GM12865 (cell line): Measurements from ENCODE around the gene TAOK1.

Experiments used
- DNase-seq: peaks from one replicate; pipeline ENCODE4 v3.0.0; 2010; ENCODE audit warnings: low read depth
- H3K4me3 ChIP-seq: 2 replicates; pipeline ENCODE4 v1.5.1; 2011; ENCODE audit warnings: mild to moderate bottlenecking, low read depth, low read length, control low read depth
- TF ChIP-seq, protein P1 (sequence below): IDR thresholded peaks from 2 replicates; pipeline ENCODE4 v1.5.1; 2011; ENCODE audit warnings: low read length, control low read depth, low read depth, inconsistent platforms; ENCODE audit not compliant: insufficient read depth; ENCODE audit errors: missing control alignments

TAOK1 gene

GRCh38 chr17:29563816-29564215 is 173.7 kb downstream of the TAOK1 start:
- no peak for DNase-seq
- TF ChIP-seq, protein P1, sequence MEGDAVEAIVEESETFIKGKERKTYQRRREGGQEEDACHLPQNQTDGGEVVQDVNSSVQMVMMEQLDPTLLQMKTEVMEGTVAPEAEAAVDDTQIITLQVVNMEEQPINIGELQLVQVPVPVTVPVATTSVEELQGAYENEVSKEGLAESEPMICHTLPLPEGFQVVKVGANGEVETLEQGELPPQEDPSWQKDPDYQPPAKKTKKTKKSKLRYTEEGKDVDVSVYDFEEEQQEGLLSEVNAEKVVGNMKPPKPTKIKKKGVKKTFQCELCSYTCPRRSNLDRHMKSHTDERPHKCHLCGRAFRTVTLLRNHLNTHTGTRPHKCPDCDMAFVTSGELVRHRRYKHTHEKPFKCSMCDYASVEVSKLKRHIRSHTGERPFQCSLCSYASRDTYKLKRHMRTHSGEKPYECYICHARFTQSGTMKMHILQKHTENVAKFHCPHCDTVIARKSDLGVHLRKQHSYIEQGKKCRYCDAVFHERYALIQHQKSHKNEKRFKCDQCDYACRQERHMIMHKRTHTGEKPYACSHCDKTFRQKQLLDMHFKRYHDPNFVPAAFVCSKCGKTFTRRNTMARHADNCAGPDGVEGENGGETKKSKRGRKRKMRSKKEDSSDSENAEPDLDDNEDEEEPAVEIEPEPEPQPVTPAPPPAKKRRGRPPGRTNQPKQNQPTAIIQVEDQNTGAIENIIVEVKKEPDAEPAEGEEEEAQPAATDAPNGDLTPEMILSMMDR = no peak
- H3K4me3 ChIP-seq = no peak overlapping the region

DNA sequence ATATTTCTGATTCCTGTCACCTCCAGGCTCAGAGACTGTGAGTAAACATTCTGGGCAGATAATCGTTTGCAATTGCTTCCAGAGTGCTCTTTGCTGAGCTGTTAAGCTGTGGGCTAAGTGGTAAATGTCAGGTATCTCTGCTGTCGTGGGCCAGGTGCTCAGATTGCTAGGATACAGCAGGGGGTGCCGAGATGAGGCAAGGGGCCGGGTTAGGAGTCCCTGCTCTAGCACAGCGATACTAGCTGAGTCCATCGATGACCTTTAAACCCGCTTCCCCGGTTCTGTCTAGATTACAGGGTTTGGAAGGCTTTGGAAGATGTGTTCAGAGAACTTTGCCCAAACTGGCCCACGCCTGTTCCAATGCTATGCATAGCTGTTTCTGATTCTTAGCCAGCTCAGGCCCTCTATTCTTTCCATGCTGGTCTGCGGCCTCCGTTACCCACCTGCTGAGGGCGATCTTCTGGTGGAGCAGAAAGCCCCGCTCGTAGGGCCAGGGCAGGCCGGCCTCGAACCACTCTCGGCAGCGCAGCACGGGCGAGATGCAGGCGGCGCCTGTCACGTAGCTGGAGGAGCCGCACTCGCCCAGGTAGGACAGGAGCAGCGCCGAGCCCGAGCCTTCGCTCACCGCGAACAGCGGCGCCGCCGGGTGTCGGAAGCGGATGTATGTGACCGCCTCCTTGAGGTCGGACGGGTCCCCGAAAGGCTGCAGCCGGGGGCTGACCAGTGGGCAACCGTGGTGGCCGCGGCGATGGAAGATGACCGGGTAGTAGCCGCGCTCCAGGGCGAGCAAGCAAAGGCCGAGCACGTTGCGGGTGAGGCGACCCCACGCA is 175.7 kb downstream of the TAOK1 start:
- DNase-seq = peak; percentile 83
- TF ChIP-seq, protein P1 = no peak

DNA sequence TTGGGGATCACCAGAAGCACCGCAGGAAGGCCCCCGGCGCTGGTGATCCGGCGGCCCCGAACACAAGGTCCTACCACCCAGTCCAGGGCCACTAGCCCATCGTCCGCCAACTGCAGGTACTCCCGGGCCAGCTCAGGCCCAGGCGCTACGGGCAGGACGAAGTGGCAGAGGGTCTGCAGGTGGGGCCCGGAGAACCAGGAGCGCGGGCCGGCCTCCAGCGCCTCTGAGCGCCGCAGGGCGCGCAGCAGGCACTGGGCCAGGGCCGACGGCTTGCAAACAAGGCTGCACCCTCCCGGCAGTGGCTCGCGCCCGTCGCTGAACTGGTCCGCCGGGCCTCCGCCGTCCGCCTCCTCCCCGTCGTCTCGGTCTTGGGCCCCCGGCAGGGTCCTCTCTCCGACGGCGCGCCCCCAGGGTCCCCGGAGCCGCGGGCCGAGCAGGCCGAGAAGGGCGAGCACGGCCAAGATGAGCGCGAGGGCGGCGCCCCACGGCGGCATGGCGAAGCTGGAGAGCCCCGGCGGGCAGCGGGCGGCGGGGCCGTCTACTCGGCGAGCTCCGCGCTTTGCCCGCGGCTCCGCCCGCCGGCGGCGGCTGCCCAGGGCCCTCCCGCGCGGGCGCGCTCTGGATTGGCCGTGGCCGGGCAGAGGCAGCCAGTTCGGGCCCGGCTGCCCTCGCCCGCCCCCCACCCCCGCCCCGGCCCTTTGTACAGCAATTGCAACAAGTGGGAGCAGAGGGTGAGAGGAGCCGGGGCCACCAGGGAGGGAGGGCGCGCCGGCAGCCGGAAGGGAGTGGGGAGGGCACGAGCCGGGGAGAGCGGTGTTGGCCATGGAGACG is 176.5 kb downstream of the TAOK1 start, which contains the start of gene ABHD15:
TSS of gene ABHD15 (minus strand) at position 565 of the 831 bp plus-strand sequence. CDS start at position 494, 71 bp downstream.
- TF ChIP-seq, protein P1 = peak; percentile 14
- DNase-seq = peak; percentile 72
- peak within 1 kb of the TSS; percentile 85 for H3K4me3 ChIP-seq

More for the DNA sequence above, 175.7 kb downstream of the TAOK1 start:
- peak overlapping the region; percentile 72 for H3K4me3 ChIP-seq

DNA sequence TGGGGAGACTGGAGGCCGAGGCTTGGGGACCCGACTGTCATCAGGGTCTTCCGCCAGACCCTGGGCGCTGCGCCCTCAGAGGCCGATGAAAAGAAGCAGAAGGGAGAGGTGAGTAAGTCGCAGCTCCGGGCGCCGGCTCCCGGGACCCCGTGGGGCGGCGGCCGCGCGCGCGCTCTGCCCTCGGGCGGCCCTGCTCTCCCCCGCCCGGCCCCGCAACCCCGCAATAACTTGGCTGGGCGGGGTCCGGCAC is 177.1 kb downstream of the TAOK1 start:
- TF ChIP-seq, protein P1 = no peak
- no peak for DNase-seq

GRCh38 chr17:29567554-29568330 is 177.6 kb downstream of the TAOK1 start:
- TF ChIP-seq, protein P1 = peak; percentile 59
- H3K4me3 ChIP-seq = peak overlapping the region; percentile 85
- DNase-seq = peak; percentile 89

More for the DNA sequence above, 177.1 kb downstream of the TAOK1 start:
- H3K4me3 ChIP-seq = peak overlapping the region; percentile 85
